Measurements from ENCODE around the gene ABLIM3. TPM values are rescaled to one million over a fixed set of nuclear protein-coding genes. Genes with fewer than 3 reads are reported as not detected.
"Not testable (repeated sequence)": the region's sequence is repeated elsewhere in the genome, so short reads cannot be mapped to it uniquely, and the experiment has no call there.

Gene ABLIM3
- polyA plus RNA-seq, 1 experiment: 25.7 TPM

GRCh38 chr5:149271716-149272563 is 130.6 kb downstream of the ABLIM3 start, which contains the start of gene AFAP1L1:
Gene AFAP1L1, plus strand, starts transcription at chr5:149271859. Its CDS starts 110 bp downstream, at chr5:149271969.
- Histone ChIP-seq H3K4me3 (ENCODE audit: low read depth, low read length) (peak within 1 kb of the TSS; percentile 58), H3K27me3 (ENCODE audit: control insufficient read depth, insufficient read depth, low read length) (no peaks in the 10 kb centered on the region), H3K36me3 (ENCODE audit: control insufficient read depth, insufficient read depth, low read length) (no peaks in the 10 kb centered on the region)
- POLR2A ChIA-PET: interaction anchor here (0.6 to 1.1 kb wide), 2 partner anchors 48 to 173 kb away, joined by 3 to 5 read pairs; no protein-coding TSS in a partner anchor
- TF ChIP-seq CTCF (IDR thresholded peaks at IDR 0.05; ENCODE audit: insufficient read depth, low read depth, low read length): no peak
- CTCF ChIA-PET: interaction anchor here (0.7 to 0.9 kb wide), 2 partner anchors 131 to 236 kb away, joined by 3 read pairs; partner anchors contain the start of gene ABLIM3
- DNase-seq (ENCODE audit: low read depth): no peak

- not testable (repeated sequence) for H3K4me3 ChIP-seq (ENCODE audit: low read depth, low read length)
These were observed 131.5 kb downstream of the ABLIM3 start for GRCh38 chr5:149272781-149273180.

GRCh38 chr5:149273237-149273636 is 131.9 kb downstream of the ABLIM3 start:
- CTCF ChIA-PET: no interaction called here
- no peaks in the 10 kb centered on the region for H3K27me3 ChIP-seq (ENCODE audit: control insufficient read depth, insufficient read depth, low read length)
- DNase-seq (ENCODE audit: low read depth): no peak
- no peaks in the 10 kb centered on the region for H3K36me3 ChIP-seq (ENCODE audit: control insufficient read depth, insufficient read depth, low read length)
- H3K4me3 ChIP-seq (ENCODE audit: low read depth, low read length): no peak overlapping the region
- POLR2A ChIA-PET: interaction anchor here (1.1 kb wide), 1 partner anchor 47 kb away, joined by 3 read pairs; no protein-coding TSS in a partner anchor
- no peak for TF ChIP-seq CTCF (IDR thresholded peaks at IDR 0.05; ENCODE audit: insufficient read depth, low read depth, low read length)

More at GRCh38 chr5:149272781-149273180, 131.5 kb downstream of the ABLIM3 start:
- CTCF ChIA-PET: interaction anchor here (0.9 kb wide), 1 partner anchor 236 kb away, joined by 3 read pairs; no protein-coding TSS in a partner anchor
- POLR2A ChIA-PET: interaction anchor here (0.6 to 1.1 kb wide), 2 partner anchors 47 to 172 kb away, joined by 3 to 5 read pairs; no protein-coding TSS in a partner anchor
- H3K36me3 ChIP-seq (ENCODE audit: control insufficient read depth, insufficient read depth, low read length); DNase-seq (ENCODE audit: low read depth); H3K27me3 ChIP-seq (ENCODE audit: control insufficient read depth, insufficient read depth, low read length): not testable (repeated sequence)

- no peak overlapping the region for H3K4me3 ChIP-seq (ENCODE audit: low read depth, low read length)
- POLR2A ChIA-PET: no interaction called here
- TF ChIP-seq CTCF (IDR thresholded peaks at IDR 0.05; ENCODE audit: insufficient read depth, low read depth, low read length): no peak
- CTCF ChIA-PET: interaction anchor here (1.9 kb wide), 1 partner anchor 9 kb away, joined by 8 read pairs; no protein-coding TSS in a partner anchor
- H3K27me3 ChIP-seq (ENCODE audit: control insufficient read depth, insufficient read depth, low read length): no peaks in the 10 kb centered on the region
- DNase-seq (ENCODE audit: low read depth): no peak
- H3K36me3 ChIP-seq (ENCODE audit: control insufficient read depth, insufficient read depth, low read length): no peaks in the 10 kb centered on the region
These were observed 132.7 kb downstream of the ABLIM3 start for GRCh38 chr5:149273950-149274349.

- no peak for TF ChIP-seq CTCF (IDR thresholded peaks at IDR 0.05; ENCODE audit: insufficient read depth, low read depth, low read length)
- ChIA-PET CTCF (interaction anchor here (0.7 to 1.9 kb wide), 2 partner anchors 10 to 159 kb away, joined by 3 to 8 read pairs; no protein-coding TSS in a partner anchor), POLR2A (no interaction called here)
- no peaks in the 10 kb centered on the region for H3K27me3 ChIP-seq (ENCODE audit: control insufficient read depth, insufficient read depth, low read length)
- H3K36me3 ChIP-seq (ENCODE audit: control insufficient read depth, insufficient read depth, low read length): no peaks in the 10 kb centered on the region
- DNase-seq (ENCODE audit: low read depth): no peak
- no peak overlapping the region for H3K4me3 ChIP-seq (ENCODE audit: low read depth, low read length)
These were observed 133.6 kb downstream of the ABLIM3 start for GRCh38 chr5:149274939-149275338.
